NCI-H128 (cell line): ENCODE results near the gene FAM216B.

Experiments used
- DNase-seq: peaks from one replicate; lab custom pipeline; 2025; ENCODE audit not compliant: unreplicated experiment; lab: John Stamatoyannopoulos, UW

FAM216B gene

GRCh38 chr13:42832341-42833096 lies 51.1 kb downstream of the FAM216B start:
- DNase-seq: no peak

- DNase-seq: no peak
Observed at GRCh38 chr13:42834946-42835345, 53.6 kb downstream of the FAM216B start.

GRCh38 chr13:42836930-42837690 lies 55.7 kb downstream of the FAM216B start:
- no peak for DNase-seq
